Upper lobe of right lung (tissue), 1 donor: ENCODE results near the gene MLLT1. TPM values are rescaled to one million over a fixed set of nuclear protein-coding genes. Genes with fewer than 3 reads are reported as not detected.

Experiments
- ATAC-seq: fragments of 200-7000 bp; cut with Tn5 transposase; one replicate; pipeline ENCODE4 v1.9.1; 2020; ENCODE audit warnings: mild to moderate bottlenecking, moderate library complexity
- DNase-seq: peaks from one replicate; pipeline ENCODE4 v3.0.0-alpha.2; 2020
- H3K27ac ChIP-seq: fragments of 200-600 bp; one replicate; pipeline ENCODE4 v1.8.0; 2022
- H3K27me3 ChIP-seq: fragments of 200-600 bp; one replicate; pipeline ENCODE4 v1.8.0; 2022; ENCODE audit warnings: mild to moderate bottlenecking
- H3K36me3 ChIP-seq: fragments of 200-600 bp; one replicate; pipeline ENCODE4 v1.8.0; 2022
- H3K4me1 ChIP-seq: fragments of 200-600 bp; one replicate; pipeline ENCODE4 v1.8.0; 2022
- H3K4me3 ChIP-seq: fragments of 200-600 bp; one replicate; pipeline ENCODE4 v1.8.0; 2022; ENCODE audit warnings: mild to moderate bottlenecking
- H3K9me3 ChIP-seq: fragments of 200-600 bp; one replicate; pipeline ENCODE4 v1.8.0; 2022
- CTCF ChIP-seq: fragments of 200-600 bp; IDR thresholded peaks from one replicate; pipeline ENCODE4 v1.8.0; 2022; ENCODE audit warnings: antibody characterized with exemption
- intact Hi-C: fragments of 100-400 bp; cut with DNase I; formaldehyde crosslinking; loops from one replicate; pipeline ENCODE4 v1.11.0; 2022
- total RNA-seq: library from RNA; stranded (reverse); fragmentation: NEBNext Ultra II Directional; extraction: Animal tissue kit (Norgen Biotek cat#: 25700); gene quantifications from one replicate; pipeline ENCODE4 v1.2.1, GENCODE V29; 2021
- donor health status: DM: no; HTN: yes; CAD: no; lungs with severe emphysema.

The MLLT1 gene
- total RNA-seq, 1 donor from 2014 or later = 73.4 TPM

- no peak overlapping the region for H3K4me3 ChIP-seq
- peaks cover 7% of the 10 kb centered on the region for H3K36me3 ChIP-seq
- peak overlapping the region; percentile 87 for H3K27ac ChIP-seq
- ATAC-seq = no peak
- H3K9me3 ChIP-seq = no peaks in the 10 kb centered on the region
- no peaks in the 10 kb centered on the region for H3K27me3 ChIP-seq
- intact Hi-C loops = loop anchor here (10.0 kb wide), 1 partner anchor 50 kb away; no protein-coding TSS in a partner anchor
- DNase-seq = no peak
- no peak for TF ChIP-seq CTCF
- H3K4me1 ChIP-seq = peaks cover 94% of the 10 kb centered on the region
Observed at GRCh38 chr19:6274756-6275155, 5.0 kb downstream of the MLLT1 start.

GRCh38 chr19:6273701-6274601 is 5.8 kb downstream of the MLLT1 start:
- Histone ChIP-seq H3K27me3 (no peaks in the 10 kb centered on the region), H3K27ac (peak overlapping the region; percentile 87), H3K9me3 (no peaks in the 10 kb centered on the region), H3K4me1 (peaks cover 100% of the 10 kb centered on the region), H3K4me3 (peak overlapping the region; percentile 27), H3K36me3 (peaks cover 15% of the 10 kb centered on the region)
- ATAC-seq (peak; percentile 88), DNase-seq (peak; percentile 90)
- no peak for TF ChIP-seq CTCF
- intact Hi-C loops = loop anchor here (10.0 kb wide), 1 partner anchor 49 kb away; no protein-coding TSS in a partner anchor

GRCh38 chr19:6272913-6273600 is 6.7 kb downstream of the MLLT1 start:
- no peak for ATAC-seq
- peak overlapping the region; percentile 87 for H3K27ac ChIP-seq
- peaks cover 98% of the 10 kb centered on the region for H3K4me1 ChIP-seq
- intact Hi-C loops = loop anchor here (10.0 kb wide), 1 partner anchor 48 kb away; no protein-coding TSS in a partner anchor
- H3K27me3 ChIP-seq = no peaks in the 10 kb centered on the region
- DNase-seq = no peak
- H3K9me3 ChIP-seq = no peaks in the 10 kb centered on the region
- TF ChIP-seq CTCF = no peak
- H3K4me3 ChIP-seq = peak overlapping the region; percentile 6
- H3K36me3 ChIP-seq = peaks cover 23% of the 10 kb centered on the region

GRCh38 chr19:6272411-6272791 is 7.4 kb downstream of the MLLT1 start:
- ATAC-seq (no peak), DNase-seq (no peak)
- Histone ChIP-seq H3K4me1 (peaks cover 95% of the 10 kb centered on the region), H3K4me3 (no peak overlapping the region), H3K36me3 (peaks cover 30% of the 10 kb centered on the region), H3K27ac (peak overlapping the region; percentile 87), H3K9me3 (no peaks in the 10 kb centered on the region), H3K27me3 (no peaks in the 10 kb centered on the region)
- TF ChIP-seq CTCF = no peak
- intact Hi-C loops = loop anchor here (10.0 kb wide), 1 partner anchor 48 kb away; no protein-coding TSS in a partner anchor

- Histone ChIP-seq H3K4me3 (peak overlapping the region; percentile 31), H3K27ac (peak overlapping the region; percentile 87), H3K4me1 (peaks cover 89% of the 10 kb centered on the region), H3K27me3 (no peaks in the 10 kb centered on the region), H3K9me3 (no peaks in the 10 kb centered on the region), H3K36me3 (peaks cover 31% of the 10 kb centered on the region)
- DNase-seq (peak; percentile 85), ATAC-seq (peak; percentile 39)
- no peak for TF ChIP-seq CTCF
- intact Hi-C loops = loop anchor here (10.0 kb wide), 1 partner anchor 47 kb away; no protein-coding TSS in a partner anchor
Observed at GRCh38 chr19:6271721-6272410, 7.9 kb downstream of the MLLT1 start.
